Nephron progenitor cell (in vitro differentiated cells): ENCODE results near the gene LSG1.

Experiments
- DNase-seq: peaks from one replicate; pipeline ENCODE4 v3.0.0; 2021
- H3K27ac Mint-ChIP-seq: 2 replicates; pipeline ENCODE4 v1.8.0; 2021; ENCODE audit warnings: mild to moderate bottlenecking, moderate library complexity, mixed read lengths
- H3K27me3 Mint-ChIP-seq: 2 replicates; pipeline ENCODE4 v1.8.0; 2021; ENCODE audit warnings: mild to moderate bottlenecking, low read depth, mixed read lengths; ENCODE audit not compliant: poor library complexity
- H3K36me3 Mint-ChIP-seq: 2 replicates; pipeline ENCODE4 v1.8.0; 2021; ENCODE audit warnings: low read depth, mixed read lengths
- H3K4me1 Mint-ChIP-seq: 2 replicates; pipeline ENCODE4 v1.8.0; 2021; ENCODE audit warnings: mixed read lengths
- H3K4me3 Mint-ChIP-seq: 2 replicates; pipeline ENCODE4 v1.8.0; 2021; ENCODE audit warnings: mild to moderate bottlenecking, moderate library complexity, mixed read lengths
- H3K9me3 Mint-ChIP-seq: 2 replicates; pipeline ENCODE4 v1.8.0; 2021; ENCODE audit warnings: mild to moderate bottlenecking, moderate library complexity, mixed read lengths
- TF ChIP-seq, protein P1 (sequence below): fragments of 200-600 bp; sonication (generic); IDR thresholded peaks from 2 replicates; pipeline ENCODE4 v1.5.0; 2021; ENCODE audit warnings: antibody characterized with exemption

LSG1 gene

DNA sequence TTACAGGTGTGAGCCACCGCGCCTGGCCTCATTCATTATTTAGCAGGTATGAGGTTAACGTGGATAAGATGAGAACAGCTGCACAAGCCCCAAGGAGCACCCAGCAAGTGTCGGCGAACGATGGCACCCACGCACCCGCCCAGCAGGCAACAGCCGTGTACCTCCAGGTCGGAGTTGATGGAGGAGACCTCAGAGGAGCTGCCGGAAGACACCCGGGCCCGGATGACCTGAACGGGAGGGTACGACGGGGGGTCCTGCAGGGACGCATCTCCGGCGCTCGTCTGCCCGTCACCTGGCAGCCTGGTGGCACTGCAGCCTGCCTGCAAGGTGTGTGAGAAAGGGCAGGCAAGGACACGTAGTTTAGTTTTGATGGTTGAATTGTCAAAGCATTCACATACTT lies 67.9 kb downstream of the LSG1 start:
- peaks cover 62% of the 10 kb centered on the region for H3K36me3 Mint-ChIP-seq
- no peaks in the 10 kb centered on the region for H3K27me3 Mint-ChIP-seq
- DNase-seq = no peak
- TF ChIP-seq, protein P1, sequence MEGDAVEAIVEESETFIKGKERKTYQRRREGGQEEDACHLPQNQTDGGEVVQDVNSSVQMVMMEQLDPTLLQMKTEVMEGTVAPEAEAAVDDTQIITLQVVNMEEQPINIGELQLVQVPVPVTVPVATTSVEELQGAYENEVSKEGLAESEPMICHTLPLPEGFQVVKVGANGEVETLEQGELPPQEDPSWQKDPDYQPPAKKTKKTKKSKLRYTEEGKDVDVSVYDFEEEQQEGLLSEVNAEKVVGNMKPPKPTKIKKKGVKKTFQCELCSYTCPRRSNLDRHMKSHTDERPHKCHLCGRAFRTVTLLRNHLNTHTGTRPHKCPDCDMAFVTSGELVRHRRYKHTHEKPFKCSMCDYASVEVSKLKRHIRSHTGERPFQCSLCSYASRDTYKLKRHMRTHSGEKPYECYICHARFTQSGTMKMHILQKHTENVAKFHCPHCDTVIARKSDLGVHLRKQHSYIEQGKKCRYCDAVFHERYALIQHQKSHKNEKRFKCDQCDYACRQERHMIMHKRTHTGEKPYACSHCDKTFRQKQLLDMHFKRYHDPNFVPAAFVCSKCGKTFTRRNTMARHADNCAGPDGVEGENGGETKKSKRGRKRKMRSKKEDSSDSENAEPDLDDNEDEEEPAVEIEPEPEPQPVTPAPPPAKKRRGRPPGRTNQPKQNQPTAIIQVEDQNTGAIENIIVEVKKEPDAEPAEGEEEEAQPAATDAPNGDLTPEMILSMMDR = no peak
- peaks cover 3% of the 10 kb centered on the region for H3K9me3 Mint-ChIP-seq
- H3K27ac Mint-ChIP-seq = peak overlapping the region; percentile 47
- no peak overlapping the region for H3K4me3 Mint-ChIP-seq
- peaks cover 37% of the 10 kb centered on the region for H3K4me1 Mint-ChIP-seq

DNA sequence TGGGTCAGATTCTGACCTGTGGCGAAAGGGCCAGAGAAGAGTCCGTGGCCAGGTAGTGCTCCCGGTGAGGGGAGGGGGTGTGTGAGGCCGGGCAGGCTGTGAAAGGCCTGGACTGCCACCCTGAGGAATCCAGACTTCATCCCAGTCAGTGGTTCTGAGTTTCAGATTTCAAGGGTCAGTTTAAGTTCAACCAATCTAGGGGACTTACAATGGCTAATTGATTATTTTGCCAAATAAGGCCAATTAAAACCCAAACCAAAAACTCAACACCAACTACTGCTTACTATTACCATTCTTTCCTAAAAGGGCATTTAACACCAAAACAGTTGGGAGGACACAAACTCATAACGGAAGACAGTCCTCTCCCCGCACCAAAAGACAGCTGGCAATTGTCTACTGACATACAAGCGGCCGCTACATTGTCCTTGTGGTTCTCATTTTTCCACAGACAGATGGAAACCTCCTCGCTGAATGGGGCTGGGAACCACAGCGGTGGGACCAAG lies 69.3 kb downstream of the LSG1 start:
- peaks cover 44% of the 10 kb centered on the region for H3K4me1 Mint-ChIP-seq
- no peak overlapping the region for H3K4me3 Mint-ChIP-seq
- peak; percentile 25 for DNase-seq
- H3K36me3 Mint-ChIP-seq = peaks cover 59% of the 10 kb centered on the region
- peak overlapping the region; percentile 95 for H3K27ac Mint-ChIP-seq
- no peaks in the 10 kb centered on the region for H3K27me3 Mint-ChIP-seq
- TF ChIP-seq, protein P1 = no peak
- H3K9me3 Mint-ChIP-seq = peaks cover 3% of the 10 kb centered on the region

DNA sequence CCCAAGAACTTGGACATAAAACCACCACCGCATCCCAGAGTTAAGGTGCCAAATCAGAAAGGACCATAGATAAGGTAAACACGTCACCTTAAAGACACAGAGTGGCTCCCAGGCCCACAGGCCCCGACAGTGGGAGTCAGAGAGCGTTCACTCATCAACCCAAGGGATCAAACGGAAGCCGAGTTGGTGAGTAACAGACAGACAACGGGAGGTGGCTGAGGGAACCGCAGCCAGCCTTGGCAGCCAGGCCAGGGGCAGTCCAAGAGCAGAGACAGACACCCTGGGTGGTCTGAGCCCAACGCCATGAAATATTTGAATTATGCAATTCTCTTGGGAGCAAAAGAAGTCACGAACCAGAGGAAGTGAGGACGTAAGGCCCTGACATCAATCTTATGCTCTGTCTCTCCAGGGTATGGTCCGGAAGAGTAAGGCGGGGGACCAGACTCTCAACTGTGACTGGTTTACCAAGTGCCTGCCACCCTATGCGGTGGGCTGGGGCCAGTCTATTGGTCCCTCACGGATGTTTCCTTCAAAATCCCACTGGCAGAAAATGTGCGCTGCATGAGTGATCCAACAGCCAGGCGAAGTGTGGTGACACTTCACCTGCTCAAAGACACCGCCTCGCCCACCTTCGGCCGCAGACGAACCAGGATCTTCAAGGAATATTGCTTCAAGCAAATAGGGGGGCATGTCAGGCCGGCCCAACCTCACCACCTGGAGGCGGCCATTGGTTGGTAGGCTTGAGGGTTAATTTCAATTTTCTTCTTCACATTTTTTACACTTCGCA lies 73.0 kb downstream of the LSG1 start:
- H3K9me3 Mint-ChIP-seq = no peaks in the 10 kb centered on the region
- TF ChIP-seq, protein P1 = no peak
- H3K4me1 Mint-ChIP-seq = peaks cover 33% of the 10 kb centered on the region
- no peaks in the 10 kb centered on the region for H3K27me3 Mint-ChIP-seq
- no peak overlapping the region for H3K4me3 Mint-ChIP-seq
- H3K27ac Mint-ChIP-seq = peak overlapping the region; percentile 29
- H3K36me3 Mint-ChIP-seq = peaks cover 33% of the 10 kb centered on the region
- no peak for DNase-seq

DNA sequence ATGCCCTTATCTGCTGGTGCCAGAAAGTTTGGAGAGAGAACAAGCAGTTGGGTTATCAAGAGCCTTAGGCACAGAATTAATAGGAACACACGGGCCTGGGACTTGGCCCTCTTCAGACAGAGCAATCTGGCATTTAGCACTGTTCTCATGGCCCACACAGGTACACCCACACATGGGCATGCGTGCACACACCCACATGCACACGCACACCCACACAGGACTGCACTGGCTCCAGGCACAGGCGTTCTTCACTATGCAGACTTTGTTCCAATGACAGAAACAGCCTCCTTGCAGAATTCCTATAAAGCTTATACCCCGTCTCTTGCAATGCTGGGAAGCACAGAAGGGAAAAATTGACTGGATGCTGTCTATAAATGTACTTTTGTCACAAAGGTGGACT lies 75.1 kb downstream of the LSG1 start:
- H3K36me3 Mint-ChIP-seq = peaks cover 23% of the 10 kb centered on the region
- H3K27ac Mint-ChIP-seq = no peak overlapping the region
- no peak for DNase-seq
- no peaks in the 10 kb centered on the region for H3K9me3 Mint-ChIP-seq
- H3K4me1 Mint-ChIP-seq = peaks cover 16% of the 10 kb centered on the region
- H3K27me3 Mint-ChIP-seq = no peaks in the 10 kb centered on the region
- TF ChIP-seq, protein P1 = no peak
- no peak overlapping the region for H3K4me3 Mint-ChIP-seq

DNA sequence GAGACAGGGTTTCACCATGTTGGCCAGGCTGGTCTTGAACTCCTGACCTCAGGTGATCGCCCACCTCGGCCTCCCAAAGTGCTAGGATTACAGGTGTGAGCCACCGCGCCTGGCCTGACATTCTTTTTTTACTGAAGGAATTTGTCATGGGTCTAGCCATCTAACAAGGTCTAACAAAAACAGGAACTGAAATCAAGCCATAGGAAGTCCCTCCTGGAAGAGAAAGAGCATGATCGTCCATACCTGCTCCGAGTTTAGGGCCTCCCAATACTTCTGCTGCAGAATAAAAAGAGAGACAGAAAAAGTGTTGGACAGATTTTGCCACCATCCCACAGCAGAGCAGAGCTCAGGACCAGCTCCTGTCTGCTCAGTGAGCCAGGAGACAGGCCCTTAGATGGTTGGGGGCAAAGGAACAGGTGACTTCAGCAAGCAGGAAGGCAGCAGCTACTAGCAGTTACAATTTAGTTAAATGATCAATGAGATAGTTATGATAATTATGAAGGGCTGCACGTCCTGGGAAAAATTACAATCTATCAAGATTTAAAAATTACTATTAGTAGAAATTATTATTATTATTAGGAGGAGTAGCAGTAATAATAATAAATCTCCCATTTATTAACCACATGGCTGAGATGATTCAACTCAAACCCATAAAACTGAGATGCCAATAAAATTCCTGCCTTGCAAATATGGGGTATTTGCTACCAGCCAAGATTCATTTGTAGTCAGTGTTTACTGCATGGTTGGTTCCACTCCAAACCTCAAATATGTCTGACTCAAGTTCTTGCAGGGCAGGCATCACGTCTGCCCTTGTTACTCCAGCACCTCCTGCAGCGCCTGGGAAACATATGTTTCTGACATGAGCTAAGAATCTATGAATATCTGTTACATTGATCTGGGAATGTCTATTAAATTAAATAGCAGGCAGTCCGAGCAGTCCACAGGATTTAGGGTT lies 78.9 kb downstream of the LSG1 start:
- H3K27me3 Mint-ChIP-seq = no peaks in the 10 kb centered on the region
- H3K4me1 Mint-ChIP-seq = no peaks in the 10 kb centered on the region
- TF ChIP-seq, protein P1 = no peak
- no peak for DNase-seq
- H3K9me3 Mint-ChIP-seq = no peaks in the 10 kb centered on the region
- no peak overlapping the region for H3K4me3 Mint-ChIP-seq
- H3K27ac Mint-ChIP-seq = peak overlapping the region; percentile 50
- H3K36me3 Mint-ChIP-seq = peaks cover 7% of the 10 kb centered on the region
